DOHH2 (cell line): ENCODE data around the gene IRF2BP2.
"Not testable (repeated sequence)": the region's sequence is repeated elsewhere in the genome, so short reads cannot be mapped to it uniquely, and the experiment has no call there.

Experiments
- H3F3A ChIP-seq: fragments of 200-600 bp; sonication (generic), shearing (Covaris generic); 2 replicates; pipeline ENCODE4 v1.6.0; 2016; ENCODE audit warnings: antibody characterized with exemption, mild to moderate bottlenecking; ENCODE audit not compliant: control insufficient read depth, insufficient read depth
- H3K27ac ChIP-seq: fragments of 200-600 bp; sonication (generic); 2 replicates; pipeline ENCODE4 v1.5.1; 2014; ENCODE audit warnings: low read depth, mild to moderate bottlenecking, low read length, moderate library complexity
- H3K27me3 ChIP-seq: fragments of 200-600 bp; sonication (generic); 2 replicates; pipeline ENCODE4 v1.6.1; 2014; ENCODE audit warnings: mild to moderate bottlenecking, low read length, mixed read lengths; ENCODE audit not compliant: control insufficient read depth
- H3K36me3 ChIP-seq: fragments of 200-600 bp; sonication (generic); 2 replicates; pipeline ENCODE4 v1.6.1; 2014; ENCODE audit warnings: mild to moderate bottlenecking, low read length, moderate library complexity, mixed read lengths; ENCODE audit not compliant: control insufficient read depth
- H3K4me1 ChIP-seq: fragments of 200-600 bp; sonication (generic); 2 replicates; pipeline ENCODE4 v1.6.1; 2014; ENCODE audit warnings: mild to moderate bottlenecking, low read length, mixed read lengths; ENCODE audit not compliant: control insufficient read depth
- H3K4me2 ChIP-seq: fragments of 200-600 bp; sonication (generic); 2 replicates; pipeline ENCODE4 v1.6.0; 2014; ENCODE audit warnings: mild to moderate bottlenecking, low read length, moderate library complexity
- H3K4me3 ChIP-seq: fragments of 200-600 bp; sonication (generic); 2 replicates; pipeline ENCODE4 v1.5.1; 2014; ENCODE audit warnings: mild to moderate bottlenecking, low read length, mixed read lengths
- H3K79me2 ChIP-seq: fragments of 200-600 bp; sonication (generic); 2 replicates; pipeline ENCODE4 v1.6.1; 2014; ENCODE audit warnings: mild to moderate bottlenecking, low read length, mixed read lengths; ENCODE audit not compliant: control insufficient read depth
- H3K9me2 ChIP-seq: fragments of 200-600 bp; sonication (generic); replicated peaks from 2 replicates; pipeline ENCODE4 v1.6.1; 2014; ENCODE audit warnings: mild to moderate bottlenecking, low read length, mixed read lengths; ENCODE audit not compliant: control insufficient read depth
- H3K9me3 ChIP-seq: fragments of 200-600 bp; sonication (generic); 2 replicates; pipeline ENCODE4 v1.6.1; 2014; ENCODE audit warnings: antibody characterized with exemption, low read length, mixed read lengths; ENCODE audit not compliant: control insufficient read depth, insufficient read depth
- H4K20me1 ChIP-seq: fragments of 200-600 bp; sonication (generic); 2 replicates; pipeline ENCODE4 v1.6.0; 2014; ENCODE audit warnings: low read depth, mild to moderate bottlenecking, antibody characterized with exemption, low read length, moderate library complexity; ENCODE audit not compliant: control insufficient read depth, insufficient read depth
- CTCF ChIP-seq: fragments of 200-600 bp; sonication (generic); IDR thresholded peaks from one replicate; pipeline ENCODE4 v1.5.1; 2014; ENCODE audit warnings: antibody characterized with exemption, mild to moderate bottlenecking, low read depth, low read length; ENCODE audit not compliant: poor library complexity, severe bottlenecking
- EZH2phosphoT487 ChIP-seq: fragments of 200-600 bp; sonication (generic); IDR thresholded peaks from 2 replicates; pipeline ENCODE4 v1.6.1; 2017; ENCODE audit warnings: borderline replicate concordance, mild to moderate bottlenecking, antibody characterized with exemption, low read length, moderate library complexity, mixed read lengths

Gene IRF2BP2

GRCh38 chr1:234639961-234640360 is 30.0 kb upstream of the IRF2BP2 start:
- H3F3A ChIP-seq: no peaks in the 10 kb centered on the region
- no peak overlapping the region for H3K4me2 ChIP-seq
- TF ChIP-seq CTCF: no peak
- TF ChIP-seq EZH2phosphoT487: no peak
- H3K79me2 ChIP-seq: no peaks in the 10 kb centered on the region
- no peak overlapping the region for H3K4me3 ChIP-seq
- no peaks in the 10 kb centered on the region for H3K9me2 ChIP-seq
- H3K36me3 ChIP-seq: no peaks in the 10 kb centered on the region
- H3K4me1 ChIP-seq: no peaks in the 10 kb centered on the region
- H3K27ac ChIP-seq: no peak overlapping the region
- H3K27me3 ChIP-seq: peaks cover 4% of the 10 kb centered on the region
- H3K9me3 ChIP-seq: no peaks in the 10 kb centered on the region
- no peaks in the 10 kb centered on the region for H4K20me1 ChIP-seq

GRCh38 chr1:234638832-234639799 is 29.1 kb upstream of the IRF2BP2 start:
- Histone ChIP-seq H3K9me3 (no peaks in the 10 kb centered on the region), H3K36me3 (no peaks in the 10 kb centered on the region), H3K4me1 (no peaks in the 10 kb centered on the region), H3F3A (no peaks in the 10 kb centered on the region), H3K4me2 (no peak overlapping the region), H3K27me3 (no peaks in the 10 kb centered on the region; the same call in 1 of the 2 replicates), H4K20me1 (no peaks in the 10 kb centered on the region), H3K9me2 (no peaks in the 10 kb centered on the region), H3K27ac (no peak overlapping the region), H3K79me2 (no peaks in the 10 kb centered on the region), H3K4me3 (no peak overlapping the region)
- TF ChIP-seq CTCF: no peak
- TF ChIP-seq EZH2phosphoT487: no peak

- not testable (repeated sequence) for H3K79me2 ChIP-seq
Measured at GRCh38 chr1:234634922-234635321, 24.9 kb upstream of the IRF2BP2 start.

GRCh38 chr1:234634387-234634786 is 24.4 kb upstream of the IRF2BP2 start:
- no peak overlapping the region for H3K27ac ChIP-seq
- H3F3A ChIP-seq: no peaks in the 10 kb centered on the region

More at GRCh38 chr1:234634922-234635321, 24.9 kb upstream of the IRF2BP2 start:
- not testable (repeated sequence) for H4K20me1 ChIP-seq, H3K9me3 ChIP-seq, H3K36me3 ChIP-seq, H3K4me3 ChIP-seq, H3F3A ChIP-seq, H3K27ac ChIP-seq, H3K9me2 ChIP-seq, H3K4me2 ChIP-seq, H3K4me1 ChIP-seq
- peaks cover 17% of the 10 kb centered on the region for H3K27me3 ChIP-seq

More at GRCh38 chr1:234634387-234634786, 24.4 kb upstream of the IRF2BP2 start:
- no peaks in the 10 kb centered on the region for H3K79me2 ChIP-seq
- H3K9me3 ChIP-seq: no peaks in the 10 kb centered on the region
- H3K4me2 ChIP-seq: no peak overlapping the region
- no peak overlapping the region for H3K4me3 ChIP-seq
- H4K20me1 ChIP-seq: no peaks in the 10 kb centered on the region; the same call in 1 of the 2 replicates
- no peaks in the 10 kb centered on the region for H3K9me2 ChIP-seq
- H3K27me3 ChIP-seq: peaks cover 22% of the 10 kb centered on the region
- H3K36me3 ChIP-seq: no peaks in the 10 kb centered on the region
- TF ChIP-seq CTCF (no peak), EZH2phosphoT487 (no peak)
- H3K4me1 ChIP-seq: no peaks in the 10 kb centered on the region
